Stomach smooth muscle (tissue), 2 donors: Measurements from ENCODE around the gene UBE2Q2.

Experiments
- H3K27ac ChIP-seq: one replicate; pipeline ENCODE4 v1.7.0; 2013; ENCODE audit warnings: mild to moderate bottlenecking, low read length, inconsistent platforms
- H3K27me3 ChIP-seq, 2 donors: one replicate each; pipeline ENCODE4 v1.7.0; 2013; ENCODE audit warnings: low read length in 2 of 2; ENCODE audit not compliant: insufficient read depth in 2 of 2, control insufficient read depth in 1 of 2
- H3K36me3 ChIP-seq, 2 donors: one replicate each; pipeline ENCODE4 v1.7.0; 2013; ENCODE audit warnings: low read length in 2 of 2; ENCODE audit not compliant: control insufficient read depth in 2 of 2, insufficient read depth in 2 of 2
- H3K4me1 ChIP-seq: one replicate; pipeline ENCODE4 v1.7.0; 2013; ENCODE audit warnings: low read length; ENCODE audit not compliant: control insufficient read depth, insufficient read depth
- H3K4me3 ChIP-seq, 2 donors: one replicate each; pipeline ENCODE4 v1.7.0; 2013; ENCODE audit warnings: low read length in 2 of 2
- H3K9ac ChIP-seq, 2 donors: one replicate each; pipeline ENCODE4 v1.7.0; 2013; ENCODE audit warnings: low read length in 2 of 2, mild to moderate bottlenecking in 1 of 2
- H3K9me3 ChIP-seq, 2 donors: one replicate each; pipeline ENCODE4 v1.7.0; 2013; ENCODE audit warnings: low read length in 2 of 2; ENCODE audit not compliant: control insufficient read depth in 2 of 2
- donor health status: healthy.
- donor health status: Pancreatic carcinoma.

UBE2Q2 gene

DNA sequence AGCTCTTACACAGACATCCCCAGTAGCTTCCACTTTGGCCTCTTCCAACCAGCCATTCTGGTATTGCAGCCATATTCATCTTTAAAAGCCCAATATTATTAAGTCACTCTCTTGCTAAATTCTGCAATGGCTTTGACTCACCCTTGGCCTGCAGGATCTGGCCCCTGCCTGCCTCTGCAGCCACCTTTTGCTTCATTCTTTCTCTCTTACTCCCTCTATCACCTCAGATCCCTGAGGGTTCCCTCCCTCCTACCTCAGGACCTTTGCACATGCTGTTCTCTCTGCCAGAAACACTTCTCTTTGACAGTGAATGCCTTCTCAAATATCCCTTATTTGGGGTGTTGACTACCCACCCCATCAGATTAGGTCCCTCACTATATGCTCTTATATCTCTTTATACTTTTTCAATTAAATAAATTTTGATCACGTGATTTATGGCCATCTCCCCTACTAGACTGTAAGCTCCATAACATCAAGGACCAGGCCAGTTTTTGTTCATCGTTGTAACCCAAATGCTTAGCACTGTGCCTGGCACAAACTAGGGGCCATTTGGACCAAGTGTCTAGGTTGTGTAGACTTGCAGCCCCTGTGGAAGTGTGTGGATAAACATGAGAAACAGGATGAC lies 32.3 kb upstream of the UBE2Q2 start:
- Histone ChIP-seq H3K27me3 (no peaks in the 10 kb centered on the region), H3K9me3 (no peaks in the 10 kb centered on the region)

GRCh38 chr15:75811626-75812025 lies 31.6 kb upstream of the UBE2Q2 start:
- no peaks in the 10 kb centered on the region for H3K4me1 ChIP-seq
- H3K4me3 ChIP-seq = no peak overlapping the region
- H3K9me3 ChIP-seq = no peaks in the 10 kb centered on the region
- H3K27ac ChIP-seq = no peak overlapping the region
- H3K27me3 ChIP-seq = no peaks in the 10 kb centered on the region
- no peak overlapping the region for H3K9ac ChIP-seq
- H3K36me3 ChIP-seq = no peaks in the 10 kb centered on the region

More for the DNA sequence above, 32.3 kb upstream of the UBE2Q2 start:
- Histone ChIP-seq H3K36me3 (no peaks in the 10 kb centered on the region), H3K27ac (no peak overlapping the region), H3K4me1 (no peaks in the 10 kb centered on the region), H3K9ac (no peak overlapping the region), H3K4me3 (no peak overlapping the region)

GRCh38 chr15:75814794-75815193 lies 28.5 kb upstream of the UBE2Q2 start:
- Histone ChIP-seq H3K27ac (no peak overlapping the region), H3K4me1 (no peaks in the 10 kb centered on the region), H3K27me3 (no peaks in the 10 kb centered on the region), H3K9ac (no peak overlapping the region), H3K36me3 (no peaks in the 10 kb centered on the region), H3K9me3 (no peaks in the 10 kb centered on the region), H3K4me3 (no peak overlapping the region)

DNA sequence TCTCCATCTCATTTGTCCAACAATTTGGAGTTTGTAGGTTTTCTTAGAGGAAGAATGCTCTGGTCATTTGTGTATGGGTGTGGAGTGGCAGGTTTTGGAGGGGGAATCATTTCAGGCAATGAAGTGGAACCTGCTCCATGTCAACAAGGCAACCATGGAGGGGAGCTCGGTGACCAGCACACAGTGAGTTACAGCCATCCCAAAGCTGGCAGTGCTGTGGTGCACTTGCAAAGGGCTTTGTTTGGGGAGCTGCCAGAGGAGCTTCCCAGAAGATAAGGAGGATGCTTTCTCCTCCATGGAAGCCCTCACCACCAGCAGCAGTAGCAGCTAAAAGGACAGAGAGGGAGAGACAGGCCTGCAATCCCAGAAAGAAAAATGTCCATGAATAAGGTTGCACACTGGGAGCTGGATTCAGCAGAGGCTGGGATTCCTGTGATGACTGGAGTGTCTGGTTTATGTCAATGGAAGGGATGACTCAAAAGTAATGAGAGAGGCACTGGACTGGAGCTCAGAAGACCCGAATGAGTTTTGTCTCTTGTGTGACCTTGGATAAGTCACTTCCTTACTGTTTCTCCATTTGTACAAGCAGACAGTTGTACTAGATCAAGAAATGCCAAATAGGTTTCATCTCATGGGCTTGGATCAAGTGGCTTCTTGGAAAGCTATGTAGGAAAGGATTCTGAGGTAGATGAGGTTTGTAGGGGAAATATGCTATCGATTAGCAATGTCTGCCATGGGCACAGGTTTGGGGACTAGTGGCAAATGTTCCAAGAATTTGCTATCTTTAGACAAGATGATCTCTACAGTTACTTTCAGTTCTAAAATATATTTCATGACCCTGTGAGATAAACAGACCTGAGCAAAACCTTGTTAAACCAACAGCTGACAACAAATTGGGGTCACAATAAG lies 27.2 kb upstream of the UBE2Q2 start:
- no peaks in the 10 kb centered on the region for H3K27me3 ChIP-seq
- no peaks in the 10 kb centered on the region for H3K9me3 ChIP-seq
- no peak overlapping the region for H3K4me3 ChIP-seq
- no peak overlapping the region for H3K9ac ChIP-seq
- no peak overlapping the region for H3K27ac ChIP-seq
- H3K4me1 ChIP-seq = no peaks in the 10 kb centered on the region
- no peaks in the 10 kb centered on the region for H3K36me3 ChIP-seq

DNA sequence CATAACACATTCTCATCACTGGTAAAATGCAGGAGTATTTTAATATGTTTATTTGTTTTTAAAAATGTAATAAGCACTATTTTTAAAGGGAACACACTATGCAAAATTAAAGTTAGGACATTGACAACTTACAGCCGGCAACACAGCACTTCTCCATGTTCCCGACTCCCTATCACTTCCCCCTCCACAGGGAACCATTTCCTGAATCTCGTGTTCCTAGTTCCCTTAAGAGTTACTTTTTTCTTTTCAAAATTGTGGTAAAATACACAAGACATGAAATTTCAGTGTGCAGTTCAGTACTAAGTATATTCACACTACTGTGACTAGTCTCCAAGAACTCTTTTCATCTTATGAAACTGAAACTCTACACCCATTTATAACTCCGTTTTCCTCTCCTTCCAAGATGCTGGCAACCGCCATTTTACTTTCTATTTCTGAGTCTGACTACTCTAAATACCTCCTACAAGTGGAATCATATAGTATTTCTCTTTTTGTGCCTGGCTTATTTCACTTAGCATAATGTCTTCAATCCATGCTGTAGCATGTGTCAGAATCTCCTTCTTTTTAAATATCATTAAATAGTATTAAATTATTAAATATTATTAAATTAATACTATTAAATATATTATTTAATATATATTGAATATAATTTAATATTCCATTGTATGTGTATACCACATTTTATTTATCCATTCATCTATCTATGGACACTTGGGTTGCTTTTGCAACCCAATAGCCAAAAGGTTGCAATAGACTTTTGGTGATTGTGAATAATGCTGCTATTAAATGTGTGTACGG lies 25.9 kb upstream of the UBE2Q2 start:
- H3K36me3 ChIP-seq = no peaks in the 10 kb centered on the region
- H3K9ac ChIP-seq = peak overlapping the region in 1 of 2 donors; percentile 38
- H3K9me3 ChIP-seq = no peaks in the 10 kb centered on the region
- no peak overlapping the region for H3K27ac ChIP-seq
- H3K27me3 ChIP-seq = no peaks in the 10 kb centered on the region
- no peaks in the 10 kb centered on the region for H3K4me1 ChIP-seq
- H3K4me3 ChIP-seq = peak overlapping the region in 1 of 2 donors; percentile 57

DNA sequence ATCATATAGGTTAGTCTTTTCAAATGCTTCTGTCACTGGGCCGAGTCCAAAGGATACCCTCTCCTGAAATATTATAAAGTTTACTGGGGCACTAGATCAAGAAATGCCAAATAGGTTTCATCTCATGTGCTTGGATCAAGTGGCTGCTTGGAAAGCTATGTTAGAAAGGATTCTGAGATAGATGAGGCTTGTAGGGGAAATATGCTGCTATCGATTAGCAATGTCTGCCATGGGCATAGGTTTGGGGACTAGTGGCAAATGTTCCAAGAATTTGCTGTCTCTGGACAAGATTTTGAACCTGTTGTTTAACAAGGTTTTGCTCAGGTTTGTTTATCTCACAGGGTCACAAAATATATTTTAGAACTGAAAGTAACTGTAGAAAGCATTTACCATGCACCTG lies 23.0 kb upstream of the UBE2Q2 start:
- Histone ChIP-seq H3K4me3 (no peak overlapping the region), H3K27me3 (peaks cover 0 to 2% of the 10 kb centered on the region in 2 donors), H3K36me3 (no peaks in the 10 kb centered on the region), H3K9me3 (no peaks in the 10 kb centered on the region), H3K27ac (no peak overlapping the region), H3K9ac (no peak overlapping the region), H3K4me1 (no peaks in the 10 kb centered on the region)

- no peaks in the 10 kb centered on the region for H3K4me1 ChIP-seq
- H3K4me3 ChIP-seq = no peak overlapping the region
- H3K36me3 ChIP-seq = no peaks in the 10 kb centered on the region
- H3K9me3 ChIP-seq = no peaks in the 10 kb centered on the region
- H3K9ac ChIP-seq = no peak overlapping the region
- peaks cover 0 to 2% of the 10 kb centered on the region in 2 donors for H3K27me3 ChIP-seq
- H3K27ac ChIP-seq = no peak overlapping the region
Observed at GRCh38 chr15:75821786-75822345, 21.4 kb upstream of the UBE2Q2 start.

DNA sequence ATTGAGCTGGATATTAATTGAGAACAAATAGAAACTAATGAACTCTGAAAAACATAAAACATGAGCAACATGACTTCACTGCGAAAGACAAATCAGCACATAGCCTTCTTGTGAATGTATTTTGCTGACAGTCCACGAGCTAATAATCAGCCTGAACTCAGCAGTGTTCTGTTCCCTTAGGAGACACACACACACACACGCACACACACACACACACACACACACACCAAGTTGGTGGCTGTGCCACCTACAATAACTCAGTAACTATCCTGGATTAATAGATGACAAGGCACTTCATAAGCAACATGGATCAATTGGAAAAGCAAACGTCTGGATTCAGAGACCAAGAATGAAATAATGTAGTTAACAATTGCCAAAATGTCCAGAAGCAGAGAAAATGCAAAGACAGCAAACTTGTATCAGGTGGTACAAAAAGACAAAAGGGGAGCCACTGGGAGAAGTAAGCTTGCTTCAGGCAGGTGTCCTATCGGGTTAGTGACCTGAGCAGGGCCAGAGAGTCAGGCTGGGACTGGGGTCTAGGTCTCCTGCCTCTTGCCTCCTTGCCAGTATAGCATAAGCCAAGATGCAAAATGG lies 20.5 kb upstream of the UBE2Q2 start:
- peaks cover 0 to 2% of the 10 kb centered on the region in 2 donors for H3K27me3 ChIP-seq
- no peaks in the 10 kb centered on the region for H3K36me3 ChIP-seq

DNA sequence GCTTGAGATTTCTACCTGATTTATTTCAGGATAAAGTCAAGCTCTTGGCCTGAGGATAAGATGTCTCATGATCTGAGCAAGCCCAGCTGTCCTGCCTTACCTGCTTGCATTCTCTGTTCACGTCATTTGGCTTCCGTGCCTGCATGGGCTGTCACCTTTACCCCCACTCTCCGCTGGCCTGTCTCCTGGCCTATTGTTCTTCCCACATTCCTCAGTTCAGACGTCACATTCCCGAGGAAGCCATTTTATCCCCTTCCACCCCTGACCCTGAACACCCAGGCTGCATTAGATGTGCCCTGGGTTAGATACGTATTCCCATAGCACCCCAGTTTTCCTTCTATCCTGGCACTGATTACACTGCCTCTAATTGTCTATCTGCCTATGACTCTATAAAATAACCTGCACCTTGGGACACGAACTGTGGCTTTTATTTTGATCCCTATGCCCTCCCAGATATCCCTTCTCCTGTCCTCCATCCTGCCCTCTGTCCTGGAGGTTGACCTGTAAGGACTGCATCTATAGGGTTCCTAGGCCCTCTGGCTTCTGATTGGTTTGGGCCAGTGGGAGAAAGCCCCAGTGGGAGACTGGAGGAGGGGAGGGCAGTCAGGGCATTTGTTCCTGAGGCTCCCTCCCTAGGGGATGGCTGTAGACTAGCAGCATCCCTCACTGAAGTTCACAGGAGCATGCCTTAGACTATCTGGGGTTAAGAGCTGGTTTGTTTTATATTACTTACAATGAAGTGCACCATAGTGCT lies 19.2 kb upstream of the UBE2Q2 start:
- no peaks in the 10 kb centered on the region for H3K36me3 ChIP-seq
- no peaks in the 10 kb centered on the region for H3K9me3 ChIP-seq
- H3K27ac ChIP-seq = no peak overlapping the region
- H3K27me3 ChIP-seq = peaks cover 0 to 2% of the 10 kb centered on the region in 2 donors
- no peak overlapping the region for H3K4me3 ChIP-seq
- no peaks in the 10 kb centered on the region for H3K4me1 ChIP-seq
- no peak overlapping the region for H3K9ac ChIP-seq

More for the DNA sequence above, 20.5 kb upstream of the UBE2Q2 start:
- no peak overlapping the region for H3K9ac ChIP-seq
- no peak overlapping the region for H3K4me3 ChIP-seq
- no peak overlapping the region for H3K27ac ChIP-seq
- H3K9me3 ChIP-seq = no peaks in the 10 kb centered on the region
- no peaks in the 10 kb centered on the region for H3K4me1 ChIP-seq
